GM21526 (cell line): ENCODE data around the gene PPP1R11.
"Not testable (repeated sequence)": the region's sequence is repeated elsewhere in the genome, so short reads cannot be mapped to it uniquely, and the experiment has no call there.

ENCODE experiments used
- ATAC-seq: cut with Tn5 transposase; IDR thresholded peaks from one replicate; pipeline ENCODE4 v1.9.1; 2021; ENCODE audit warnings: moderate library complexity; ENCODE audit not compliant: unreplicated experiment, low FRiP score

The PPP1R11 gene, protein sequence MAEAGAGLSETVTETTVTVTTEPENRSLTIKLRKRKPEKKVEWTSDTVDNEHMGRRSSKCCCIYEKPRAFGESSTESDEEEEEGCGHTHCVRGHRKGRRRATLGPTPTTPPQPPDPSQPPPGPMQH

DNA sequence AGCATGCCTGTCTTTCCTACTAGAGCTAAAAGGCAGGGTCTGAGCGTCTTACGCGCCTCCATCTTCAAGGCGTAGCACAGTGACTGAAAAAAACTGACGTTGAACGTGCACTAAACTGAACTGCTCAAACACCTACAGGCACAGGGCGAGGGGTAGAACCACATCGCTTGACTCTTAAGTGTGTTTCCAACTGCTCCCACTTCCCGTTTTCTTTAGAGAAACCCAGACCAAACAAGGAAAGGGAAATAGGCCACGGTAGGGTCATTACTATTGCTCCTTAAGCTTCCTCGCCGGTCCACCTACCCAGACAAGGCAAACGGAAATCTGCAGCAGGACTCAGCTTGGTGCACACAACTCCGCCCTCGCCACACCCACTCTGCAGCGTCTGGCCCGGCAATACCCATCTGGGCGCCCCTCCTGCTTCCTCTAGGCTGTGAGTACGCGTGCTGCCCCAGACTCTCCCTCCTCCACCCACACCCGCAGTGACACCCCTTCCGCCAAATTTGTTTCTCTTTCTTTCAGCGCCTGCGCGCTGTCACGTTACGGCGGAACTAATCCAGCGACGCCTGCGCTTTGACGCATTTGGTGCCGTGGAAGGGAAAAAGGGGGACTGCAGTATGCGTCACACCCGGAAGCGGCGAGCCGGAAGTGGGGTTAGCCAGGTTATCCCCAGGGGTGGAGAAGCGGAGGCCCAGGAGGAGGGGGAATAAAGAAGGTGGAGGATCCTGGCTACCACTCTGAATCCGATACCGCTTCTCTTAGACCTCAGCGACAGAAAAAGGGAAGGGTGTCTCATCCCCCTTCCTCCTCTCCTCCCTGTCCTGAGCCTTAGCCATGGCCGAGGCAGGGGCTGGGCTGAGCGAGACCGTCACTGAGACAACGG lies at the start of gene PPP1R11:
PPP1R11 (plus strand) TSS at position 622 of the 883 bp plus-strand sequence; CDS start at position 835, 213 bp downstream.
- peak; percentile 89 for ATAC-seq

DNA sequence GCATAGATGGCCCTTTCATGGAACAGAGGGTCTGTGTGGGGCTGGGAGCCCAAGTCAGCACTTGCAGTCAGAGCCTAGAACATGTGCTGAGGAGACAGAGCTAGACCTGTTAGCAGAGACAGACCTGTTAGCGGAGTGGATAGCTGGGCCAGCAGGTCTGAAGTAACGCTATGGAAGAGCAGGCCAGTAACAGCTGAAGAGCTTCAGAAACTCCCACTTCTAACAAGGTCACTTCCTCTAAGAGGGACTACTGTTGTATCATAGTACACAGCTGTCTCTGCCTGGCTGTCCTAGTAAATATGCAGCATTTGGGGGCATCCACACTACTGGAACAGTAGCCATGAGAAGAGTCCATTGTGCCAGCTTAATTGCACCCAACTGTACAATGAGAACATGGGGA lies 47.2 kb upstream of the PPP1R11 start:
- ATAC-seq, result no peak

DNA sequence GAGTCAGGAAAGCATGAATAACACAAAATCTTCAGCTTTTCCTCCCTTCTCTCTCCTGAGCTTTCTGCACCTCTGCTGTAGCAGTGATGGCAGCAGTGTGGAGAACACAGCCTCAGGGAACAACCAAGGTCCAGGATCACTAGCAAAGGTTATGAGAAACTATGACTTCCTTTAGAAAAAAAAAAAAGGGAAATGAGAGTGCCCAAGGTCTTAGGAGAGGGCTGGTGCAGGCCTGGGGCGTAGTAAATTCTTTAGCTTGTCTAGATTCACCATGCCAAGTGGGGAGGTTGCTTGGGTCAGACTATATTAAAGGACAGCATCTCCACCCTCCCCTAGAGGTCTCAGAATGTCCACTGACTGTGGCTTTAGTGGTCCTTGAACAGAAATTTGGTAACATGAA lies 46.4 kb upstream of the PPP1R11 start:
- no peak for ATAC-seq

DNA sequence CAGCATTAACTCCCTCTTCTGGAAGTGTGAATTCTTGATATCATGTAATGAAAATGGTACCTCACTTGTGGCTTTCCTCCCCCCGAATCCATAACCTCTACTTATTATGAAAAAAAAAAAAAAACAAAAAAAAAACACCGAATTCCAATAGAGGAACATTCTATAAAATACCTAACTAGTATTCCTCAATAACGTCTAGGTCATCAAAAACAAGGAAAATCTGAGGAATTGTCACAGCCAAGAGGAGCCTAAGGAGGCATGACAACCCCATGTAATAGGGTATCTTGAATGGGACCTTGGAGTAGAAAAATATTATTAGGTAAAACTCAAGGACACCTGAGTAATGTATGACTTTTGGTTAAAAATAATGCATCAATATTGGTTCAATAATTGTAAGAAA lies 44.8 kb upstream of the PPP1R11 start:
- ATAC-seq, result no peak

DNA sequence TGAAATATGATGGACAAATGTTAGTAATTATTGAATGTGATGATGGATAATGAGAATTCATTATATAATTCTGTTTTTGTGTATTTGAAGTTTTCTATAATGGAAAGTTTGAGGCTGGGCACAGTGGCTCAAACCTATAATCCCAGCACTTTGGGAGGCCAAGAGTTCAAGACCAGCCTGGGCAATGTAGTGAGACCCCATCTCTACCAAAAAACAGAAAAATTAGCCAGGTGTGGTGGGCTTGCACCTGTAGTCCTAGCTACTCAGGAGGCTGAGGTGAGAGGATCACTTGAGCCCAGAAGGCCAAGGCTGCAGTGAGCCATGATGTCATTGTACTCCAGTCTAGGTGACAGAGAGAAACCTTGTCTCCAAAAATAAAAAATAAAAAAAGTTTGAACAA lies 44.3 kb upstream of the PPP1R11 start:
- ATAC-seq, result not testable (repeated sequence)

DNA sequence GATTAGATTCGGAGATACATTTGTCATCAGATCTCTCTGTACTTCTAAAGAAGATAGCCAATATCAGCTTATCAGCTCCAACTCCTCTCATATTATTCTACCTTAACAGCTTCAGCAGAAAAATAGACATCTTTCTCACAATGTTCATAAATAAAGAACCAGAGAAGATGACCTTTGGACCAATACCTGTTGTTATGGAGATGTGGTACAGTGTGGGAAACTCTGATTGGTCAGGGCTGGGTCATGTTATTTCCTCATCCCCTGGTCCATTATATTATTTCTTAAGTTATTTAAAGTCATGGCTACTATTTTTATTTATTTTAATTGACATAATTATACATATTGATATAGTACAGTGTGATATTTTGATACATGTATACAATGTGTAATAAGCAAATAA lies 41.8 kb upstream of the PPP1R11 start:
- no peak for ATAC-seq

DNA sequence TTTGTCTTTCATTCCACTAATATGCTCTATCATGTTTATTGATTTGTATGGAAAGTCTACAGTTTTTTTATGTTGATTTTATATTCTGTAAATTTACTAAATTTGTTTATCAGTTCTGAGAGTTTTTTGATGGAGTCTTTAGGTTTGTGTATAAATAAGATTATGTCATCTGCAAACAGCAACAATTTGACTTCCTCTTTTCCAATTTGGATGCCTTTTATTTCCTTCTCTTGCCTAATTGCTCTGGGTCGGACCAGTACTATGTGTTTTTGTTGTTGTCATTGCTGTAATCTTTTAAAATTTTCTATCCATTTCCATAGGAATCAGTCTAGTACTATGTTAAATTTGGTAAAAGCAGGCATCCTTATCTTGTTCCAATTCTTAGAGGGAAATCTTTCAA lies 37.4 kb upstream of the PPP1R11 start:
- no peak for ATAC-seq

DNA sequence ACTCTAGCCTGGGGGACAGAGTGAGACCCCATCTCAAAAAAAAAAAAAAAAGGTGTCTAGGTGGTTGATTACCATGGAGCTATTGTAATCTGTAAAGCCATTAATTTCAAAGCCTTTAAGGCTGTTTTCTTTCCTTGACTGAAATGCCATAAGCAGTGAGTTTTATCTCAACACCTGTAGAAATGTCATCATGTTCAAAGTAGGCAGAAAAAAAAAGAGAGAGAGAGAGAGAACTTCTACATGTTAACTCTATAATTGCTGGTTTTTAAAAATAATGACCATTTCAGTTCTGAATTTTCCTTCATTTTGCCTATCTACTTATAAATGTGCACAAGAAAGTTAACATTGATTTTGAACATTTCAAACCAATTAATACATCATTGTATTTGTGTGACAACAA lies 35.6 kb upstream of the PPP1R11 start:
- ATAC-seq, result no peak

DNA sequence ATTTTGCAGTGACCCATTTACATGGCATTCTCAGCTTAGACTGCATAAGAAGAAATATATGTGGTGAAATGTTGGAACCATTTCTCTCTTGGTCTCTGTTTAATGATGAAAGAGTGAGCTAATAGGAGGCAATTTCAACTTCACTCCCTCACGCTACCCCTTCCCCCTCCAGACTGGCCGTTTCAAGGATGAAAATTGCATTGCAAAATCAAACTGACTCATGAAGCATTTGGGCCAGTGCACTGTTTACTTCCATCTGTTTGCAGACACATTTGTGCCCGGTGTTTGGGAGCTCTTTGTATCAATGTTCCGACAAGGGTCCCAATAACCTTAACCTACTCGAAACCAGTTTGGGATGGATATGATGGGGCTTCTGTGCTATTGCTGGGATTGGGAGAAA lies 33.6 kb upstream of the PPP1R11 start:
- ATAC-seq, result not testable (repeated sequence)

DNA sequence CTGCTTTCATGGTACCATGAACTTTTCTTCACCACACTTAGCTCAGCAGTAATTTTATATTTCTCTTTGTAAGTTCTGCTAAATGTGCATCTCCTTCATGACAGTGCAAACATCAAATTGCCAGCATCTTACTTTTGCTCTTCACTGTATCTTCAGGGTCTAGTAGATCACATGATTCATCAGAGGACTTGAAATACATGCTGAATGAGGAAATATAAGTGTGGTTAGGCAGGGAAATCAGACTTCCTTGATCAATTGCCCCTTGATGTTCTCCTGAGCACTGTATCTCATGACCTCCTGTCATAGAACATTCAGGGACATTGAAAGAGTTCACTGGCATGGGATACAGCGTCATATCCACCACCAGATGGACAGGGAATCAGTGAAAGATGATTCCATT lies 31.2 kb upstream of the PPP1R11 start:
- ATAC-seq, result no peak

DNA sequence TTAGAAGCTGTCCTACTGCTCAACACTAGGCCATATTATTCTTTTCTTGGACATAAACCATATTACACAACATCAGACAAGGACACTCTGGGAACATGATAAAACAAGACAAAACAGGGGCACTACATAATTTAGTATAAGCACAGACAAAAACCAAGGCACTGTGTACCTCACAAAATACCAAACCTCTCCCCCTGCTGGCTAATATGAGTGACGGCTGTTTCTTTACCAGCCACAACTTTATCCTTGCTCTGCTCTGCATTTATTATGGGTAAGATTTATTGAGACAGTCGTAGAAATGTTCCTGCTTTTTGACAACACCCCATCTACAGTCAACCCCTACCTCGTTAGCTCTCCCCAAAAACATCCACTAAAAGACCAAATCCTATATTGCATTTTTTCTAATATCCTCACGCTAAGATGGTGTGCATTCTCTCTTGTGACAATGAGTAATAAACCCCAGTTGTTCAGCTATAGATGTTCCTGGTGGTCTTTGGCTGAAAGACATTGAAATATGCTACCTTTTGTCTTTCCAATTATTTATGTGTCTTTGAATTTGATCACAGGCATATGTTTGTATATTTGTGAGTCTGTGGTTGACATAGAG lies 29.7 kb upstream of the PPP1R11 start:
- ATAC-seq, result no peak

DNA sequence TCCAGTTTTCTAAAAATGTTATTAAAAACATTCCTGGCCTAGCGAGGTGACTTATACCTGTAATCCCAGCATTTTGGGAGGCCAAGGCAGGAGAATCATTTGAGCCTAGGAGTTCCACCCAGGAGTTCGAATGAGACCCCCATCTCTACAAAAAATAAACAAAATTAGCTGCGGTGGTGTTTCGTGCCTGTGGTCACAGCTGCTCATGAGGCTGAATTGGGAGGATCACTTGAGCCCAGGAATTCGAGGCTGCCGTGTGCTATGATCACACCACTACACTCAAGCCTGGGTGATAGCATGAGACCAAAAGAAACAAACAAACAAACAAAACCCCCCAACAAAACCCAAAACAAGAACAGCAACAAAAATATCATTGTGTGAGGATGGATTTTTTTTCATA lies 25.8 kb upstream of the PPP1R11 start:
- no peak for ATAC-seq

DNA sequence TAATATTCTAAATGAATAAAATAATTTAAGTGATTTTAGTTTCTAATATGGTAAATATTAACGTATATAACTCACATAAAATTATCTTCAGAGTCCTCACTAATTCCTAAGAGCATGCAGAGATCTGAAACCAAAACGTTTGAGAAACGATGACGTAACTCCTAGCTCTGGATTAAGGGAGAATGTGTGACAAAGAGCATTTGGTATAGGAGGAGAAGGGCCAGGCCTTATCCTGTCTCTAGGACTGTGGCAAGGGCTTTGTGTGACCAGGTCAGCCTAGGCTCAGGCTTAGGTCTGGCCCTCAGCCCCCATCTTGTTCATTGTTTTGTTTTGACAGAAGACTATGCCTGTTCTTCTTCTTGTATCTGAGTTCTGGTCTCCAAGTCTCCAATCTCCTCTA lies 25.2 kb upstream of the PPP1R11 start:
- ATAC-seq, result no peak

DNA sequence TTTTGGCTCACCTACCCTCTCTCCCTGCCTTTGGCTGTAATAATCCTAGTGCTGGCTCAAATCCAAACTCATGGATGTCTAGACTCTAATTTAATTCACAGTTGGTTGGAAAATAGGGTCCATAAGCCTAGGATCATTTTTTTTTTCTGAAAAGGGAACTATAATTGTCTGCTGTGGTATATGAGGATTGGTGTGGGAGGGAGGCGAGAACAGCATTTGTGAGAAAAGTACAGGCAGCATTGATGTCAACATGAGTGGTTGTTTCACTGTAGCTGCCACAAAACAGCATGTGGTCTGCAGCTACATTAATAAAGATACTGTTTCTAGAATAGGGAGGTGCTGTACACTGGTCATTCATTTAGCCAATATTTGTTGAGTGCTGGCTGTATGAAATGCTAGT lies 24.5 kb upstream of the PPP1R11 start:
- no peak for ATAC-seq

DNA sequence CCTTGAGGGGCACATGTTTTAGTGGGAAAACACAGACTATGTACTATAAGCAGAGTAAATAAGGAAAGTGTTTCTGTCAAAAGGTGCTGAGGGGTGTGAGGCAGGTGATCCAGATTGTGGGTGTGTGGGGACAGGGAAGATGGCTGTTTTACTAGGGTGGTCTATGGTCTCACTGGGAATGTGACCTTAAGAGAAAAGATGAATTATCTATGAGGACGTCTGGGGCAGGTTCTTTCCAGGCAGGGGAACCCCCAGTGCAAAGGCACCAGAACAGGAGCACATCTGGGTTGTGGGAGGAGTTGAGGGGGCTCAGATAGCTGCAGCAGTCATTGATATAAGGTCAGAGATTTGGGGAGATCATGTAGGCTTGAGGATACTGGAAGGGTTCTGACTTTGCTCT lies 24.1 kb upstream of the PPP1R11 start:
- ATAC-seq, result no peak

DNA sequence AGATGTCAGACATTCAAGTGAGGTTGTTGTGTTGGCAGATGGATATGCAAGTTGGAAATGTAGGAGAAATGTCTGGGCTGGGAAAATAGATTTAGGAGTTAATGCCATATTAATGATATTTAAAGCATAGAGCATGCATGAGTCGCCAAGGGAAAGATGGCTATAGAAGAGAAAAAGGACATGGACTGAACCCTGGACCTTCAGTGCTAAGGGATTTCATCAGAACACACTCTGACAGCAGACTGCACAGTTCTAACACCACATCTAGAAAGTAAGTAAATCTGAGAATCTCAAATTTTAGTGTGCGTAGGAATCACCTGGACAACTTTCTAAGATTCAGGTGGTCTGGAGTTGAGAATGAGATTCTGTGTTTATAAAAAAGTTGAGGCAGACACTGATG lies 23.3 kb upstream of the PPP1R11 start:
- no peak for ATAC-seq

DNA sequence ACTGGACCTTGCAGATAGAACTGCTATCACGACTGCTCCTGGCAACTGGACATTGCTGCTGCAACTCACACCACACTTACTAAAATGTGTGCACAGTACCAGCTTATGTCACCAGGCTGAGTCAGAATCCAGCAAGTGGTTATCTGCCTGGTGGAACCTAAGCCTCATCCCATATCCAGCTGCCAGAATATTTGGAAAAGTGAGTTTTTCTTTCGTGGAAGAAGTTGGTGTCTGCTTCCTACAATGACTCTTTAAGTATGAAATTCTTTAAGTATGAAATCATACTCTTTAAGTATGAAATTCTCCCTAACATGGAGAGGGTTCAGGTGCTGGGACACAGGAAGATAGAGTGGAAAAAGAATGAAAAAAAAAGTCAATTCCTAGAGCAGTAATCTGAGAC lies 22.4 kb upstream of the PPP1R11 start:
- no peak for ATAC-seq

DNA sequence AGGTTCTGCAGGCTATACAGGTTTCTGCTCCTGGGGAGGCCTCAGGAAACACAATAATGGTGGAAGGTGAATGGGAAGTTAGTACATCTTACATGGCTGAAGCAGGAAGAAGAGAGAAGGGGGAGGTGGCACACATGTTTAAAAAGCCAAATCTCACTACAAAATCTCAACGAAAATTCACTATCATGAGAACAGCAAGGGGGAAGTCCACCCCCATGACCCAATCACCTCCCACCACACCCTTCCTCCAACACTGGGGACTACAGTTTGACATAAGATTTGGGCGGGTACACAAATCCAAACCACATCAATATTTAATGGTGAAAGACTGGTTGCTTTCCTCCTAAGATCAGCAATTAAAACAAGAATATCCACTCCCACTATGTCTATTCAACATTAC lies 19.8 kb upstream of the PPP1R11 start:
- ATAC-seq, result no peak

DNA sequence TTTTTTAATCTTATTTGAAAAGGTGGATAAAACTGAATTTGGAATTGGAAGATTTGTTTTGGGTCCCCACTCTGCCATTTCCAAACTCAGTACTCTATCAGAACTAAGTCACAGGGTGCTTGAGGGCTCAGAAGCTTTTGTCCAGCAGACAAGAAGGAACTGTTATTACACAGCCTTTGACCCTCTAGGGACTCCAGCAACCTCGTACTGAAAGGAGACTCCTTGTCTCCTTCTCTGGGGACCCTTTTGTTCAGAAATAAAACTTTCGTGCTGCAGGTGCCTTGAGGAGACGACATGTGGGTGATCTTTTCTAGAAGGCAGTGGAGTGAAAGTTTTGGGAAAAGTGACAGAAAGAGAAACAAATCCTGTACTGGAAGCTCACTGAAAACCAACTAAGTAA lies 13.3 kb upstream of the PPP1R11 start:
- no peak for ATAC-seq

DNA sequence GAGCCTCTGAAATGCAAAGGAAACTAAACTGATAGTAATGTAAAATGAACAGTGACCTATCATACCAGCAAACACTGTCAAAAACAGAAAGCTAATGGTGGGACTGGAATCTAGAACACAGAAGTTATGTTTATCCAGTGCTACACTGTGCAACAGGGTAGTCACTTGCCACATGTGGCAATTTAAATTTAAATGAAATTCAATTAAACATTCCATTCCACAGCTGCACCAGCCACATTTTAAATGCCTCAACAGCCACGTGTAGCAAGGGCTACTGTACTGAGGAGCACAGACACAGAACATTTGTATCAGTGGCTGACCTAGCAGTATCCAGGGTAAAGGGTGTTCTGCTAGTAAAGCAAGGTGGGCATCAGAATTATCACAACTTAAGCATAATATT lies 11.5 kb upstream of the PPP1R11 start:
- ATAC-seq, result no peak

DNA sequence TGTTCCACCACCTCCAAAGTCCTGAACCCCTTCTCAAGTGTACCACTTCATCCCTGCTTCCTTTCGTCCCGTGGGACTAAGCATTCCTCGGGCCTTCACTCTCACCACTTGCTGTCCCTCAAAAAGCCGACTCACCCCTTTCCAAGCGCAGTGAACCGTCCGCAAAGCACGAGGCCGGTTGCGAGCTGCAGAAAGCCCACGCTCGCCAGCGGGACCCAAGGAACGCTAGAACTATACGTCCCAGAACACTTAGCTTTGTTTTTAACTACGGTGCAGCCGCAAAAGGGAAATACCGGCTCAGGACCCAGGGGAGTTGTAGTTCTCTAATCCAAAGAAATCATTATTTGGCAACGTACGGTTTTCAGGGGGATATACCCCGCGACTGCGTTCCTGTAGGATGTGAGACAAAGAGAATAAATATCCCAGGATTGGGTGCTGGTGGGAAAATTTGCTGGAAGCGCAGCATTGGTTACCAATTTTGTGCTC lies 6.3 kb upstream of the PPP1R11 start:
- no peak for ATAC-seq
